ENCODE results near the gene SLC9A3.

Gene SLC9A3

DNA sequence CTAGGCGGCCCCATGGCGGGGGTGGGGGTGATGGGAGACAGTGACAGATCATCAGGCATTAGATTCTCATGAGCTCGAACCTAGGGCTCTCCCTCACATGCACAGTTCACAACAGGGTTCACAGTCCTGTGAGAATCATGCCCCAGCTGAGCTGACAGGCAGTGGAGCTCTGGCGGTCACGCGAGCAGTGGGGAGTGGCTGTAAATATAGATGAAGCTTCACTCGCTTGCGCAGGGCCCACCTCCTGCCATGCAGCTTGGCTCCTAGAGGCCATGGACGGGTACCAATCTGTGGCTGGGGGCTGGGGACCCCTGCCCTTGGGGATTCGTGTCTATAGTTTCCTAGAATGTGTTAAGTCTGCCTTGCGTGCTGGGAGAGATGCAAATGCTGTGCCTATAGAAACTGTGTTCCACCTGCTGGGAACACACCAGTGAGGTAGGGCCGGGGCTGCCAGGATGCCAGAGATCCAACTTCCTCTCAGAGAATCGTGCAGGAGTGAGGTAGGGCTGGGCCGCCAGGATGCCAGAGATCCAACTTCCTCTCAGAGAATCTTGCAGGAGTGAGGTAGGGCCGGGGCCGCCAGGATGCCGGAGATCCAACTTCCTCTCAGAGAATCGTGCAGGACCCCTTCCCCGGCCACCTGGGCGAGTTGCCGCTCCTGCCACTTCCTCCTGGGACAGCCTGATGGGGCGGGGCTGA lies 95.3 kb downstream of the SLC9A3 start:
- DNase-seq (ENCODE audit: low read depth), result no peak

DNA sequence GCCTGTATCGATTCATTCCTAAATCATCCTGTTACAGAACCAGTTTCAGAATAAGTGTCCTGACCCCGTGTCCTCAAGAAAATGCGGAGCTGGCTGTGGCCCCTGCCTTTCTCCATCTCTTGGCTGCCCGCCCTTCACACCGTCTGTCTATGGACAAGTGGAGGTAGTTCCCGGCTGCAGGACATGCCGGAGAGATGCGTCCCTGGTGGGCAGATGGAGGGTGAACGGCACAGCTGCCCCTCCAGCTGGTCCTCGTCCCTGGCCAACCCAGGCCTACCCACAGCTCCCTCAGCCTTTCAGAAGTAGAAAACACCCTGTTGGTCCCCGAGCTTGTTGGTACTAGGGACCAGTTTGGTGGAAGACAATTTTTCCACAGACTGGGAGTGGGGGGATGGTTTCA lies 96.0 kb downstream of the SLC9A3 start:
- DNase-seq (ENCODE audit: low read depth), result no peak

GRCh38 chr5:427415-428087 lies 96.7 kb downstream of the SLC9A3 start:
- DNase-seq (ENCODE audit: low read depth), result no peak

- DNase-seq (ENCODE audit: low read depth), result no peak
These were observed 97.8 kb downstream of the SLC9A3 start for GRCh38 chr5:426392-426976.

- no peak for DNase-seq (ENCODE audit: low read depth)
These were observed 98.5 kb downstream of the SLC9A3 start for GRCh38 chr5:425714-426113.

DNA sequence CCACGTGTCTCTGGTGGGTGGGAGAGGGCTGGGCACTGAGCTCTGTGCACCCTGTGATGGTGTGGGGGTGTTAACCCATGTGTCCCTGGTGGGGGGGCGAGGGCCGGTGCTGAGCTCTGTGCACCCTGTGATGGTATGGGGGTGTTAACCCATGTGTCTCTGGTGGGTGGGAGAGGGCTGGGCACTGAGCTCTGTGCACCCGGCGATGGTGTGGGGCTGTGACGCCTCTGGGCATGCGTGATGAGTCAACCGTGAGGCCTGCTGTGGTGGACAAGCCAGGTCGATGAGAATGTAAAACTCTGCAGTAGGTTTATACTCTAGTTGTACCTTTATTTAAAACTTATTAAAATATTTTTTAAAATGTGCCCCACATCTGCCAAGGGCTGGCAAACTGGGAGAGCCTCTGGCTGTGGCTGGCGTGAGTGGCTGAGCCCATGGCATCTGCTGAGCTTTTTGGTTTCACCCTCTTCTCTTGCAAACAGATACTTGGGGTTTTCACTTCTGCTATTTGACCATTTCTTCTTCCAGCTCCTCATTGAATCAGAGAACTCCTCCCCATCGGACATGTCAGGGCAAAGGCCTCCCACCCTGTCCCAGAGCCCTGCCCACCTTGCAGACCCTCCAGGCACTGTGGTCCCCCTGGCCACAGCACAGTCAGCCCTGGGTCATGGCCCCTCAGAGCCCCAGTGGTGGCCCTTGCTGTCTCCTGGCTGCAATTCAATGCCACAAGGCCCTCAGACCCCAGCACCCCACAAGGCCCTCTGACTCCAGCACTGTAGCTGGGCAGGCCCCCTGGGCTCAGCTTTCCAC lies 99.7 kb downstream of the SLC9A3 start:
- no peak for DNase-seq (ENCODE audit: low read depth)

DNA sequence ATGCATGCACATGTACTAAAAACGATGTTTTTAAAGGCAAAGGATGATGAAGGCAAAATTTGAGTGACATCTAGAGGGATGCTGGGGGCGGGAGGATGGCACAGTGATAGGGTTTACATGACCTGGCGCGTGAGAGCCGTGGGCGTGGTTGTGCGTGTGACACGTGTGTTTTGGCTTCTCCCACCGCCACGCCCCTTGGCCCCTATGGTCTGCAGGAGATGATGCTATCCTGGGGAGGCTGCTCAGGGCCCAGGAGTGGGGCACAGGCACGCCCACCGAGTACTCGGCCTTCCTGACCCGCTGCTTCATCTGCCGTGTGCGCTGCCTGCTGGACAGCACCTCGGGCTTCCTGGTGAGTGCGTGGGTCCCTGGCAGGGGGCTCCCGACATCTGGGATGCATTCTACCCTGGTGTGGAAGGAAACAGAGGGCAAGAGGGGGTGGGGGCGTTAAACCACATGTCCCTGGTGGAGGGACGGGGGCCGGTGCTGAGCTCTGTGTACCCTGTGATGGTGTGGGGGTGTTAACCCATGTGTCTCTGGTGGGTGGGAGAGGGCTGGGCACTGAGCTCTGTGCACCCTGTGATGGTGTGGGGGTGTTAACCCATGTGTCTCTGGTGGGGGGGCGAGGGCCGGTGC lies 100.5 kb downstream of the SLC9A3 start:
- DNase-seq (ENCODE audit: low read depth), result no peak

- no peak for DNase-seq (ENCODE audit: low read depth)
These were observed 101.0 kb downstream of the SLC9A3 start for GRCh38 chr5:423233-423565.

DNA sequence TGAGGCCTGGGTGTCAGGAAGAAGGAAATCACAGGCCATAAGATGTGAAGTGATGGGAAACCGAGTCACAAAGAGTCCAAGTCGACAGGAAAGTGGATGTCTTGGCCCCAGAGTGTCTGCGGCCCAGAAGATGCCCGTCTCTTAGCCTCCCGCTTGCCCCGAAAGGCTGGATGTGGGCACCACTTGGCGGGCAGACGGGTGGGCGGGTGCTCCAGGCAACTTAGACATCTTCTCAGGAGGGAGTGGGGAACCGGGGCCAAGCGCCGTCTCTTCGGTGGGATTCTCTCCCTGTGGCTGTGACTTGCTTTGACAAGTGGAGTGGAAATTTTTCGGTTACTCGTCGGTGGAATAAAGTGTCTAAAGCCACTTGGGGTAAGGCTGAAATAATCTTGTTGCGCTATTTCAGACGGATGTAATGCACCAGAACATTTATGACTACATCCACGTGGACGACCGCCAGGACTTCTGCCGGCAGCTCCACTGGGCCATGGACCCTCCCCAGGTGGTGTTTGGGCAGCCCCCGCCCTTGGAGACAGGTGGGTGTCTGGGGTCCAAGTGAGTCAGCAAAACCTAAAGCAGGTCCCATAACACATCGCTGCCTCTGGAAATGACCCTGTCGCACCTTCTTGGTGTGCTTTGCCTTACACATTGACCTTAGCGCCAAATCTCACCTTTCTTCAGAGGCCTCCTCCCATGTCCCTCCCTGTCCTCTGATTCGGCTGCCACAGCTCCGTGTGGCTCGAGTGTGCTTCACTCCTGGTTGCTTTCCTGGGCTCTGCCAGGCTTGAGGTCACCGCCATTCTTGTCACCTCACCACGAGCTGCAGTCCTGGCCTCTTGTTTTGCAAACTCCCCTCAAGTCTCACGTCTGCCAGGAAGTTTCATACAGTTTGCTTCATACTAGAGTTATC lies 101.7 kb downstream of the SLC9A3 start:
- no peak for DNase-seq (ENCODE audit: low read depth)

GRCh38 chr5:421901-422300 lies 102.3 kb downstream of the SLC9A3 start:
- DNase-seq (ENCODE audit: low read depth), result no peak

- DNase-seq (ENCODE audit: low read depth), result no peak
These were observed 102.9 kb downstream of the SLC9A3 start for GRCh38 chr5:421287-421880.

DNA sequence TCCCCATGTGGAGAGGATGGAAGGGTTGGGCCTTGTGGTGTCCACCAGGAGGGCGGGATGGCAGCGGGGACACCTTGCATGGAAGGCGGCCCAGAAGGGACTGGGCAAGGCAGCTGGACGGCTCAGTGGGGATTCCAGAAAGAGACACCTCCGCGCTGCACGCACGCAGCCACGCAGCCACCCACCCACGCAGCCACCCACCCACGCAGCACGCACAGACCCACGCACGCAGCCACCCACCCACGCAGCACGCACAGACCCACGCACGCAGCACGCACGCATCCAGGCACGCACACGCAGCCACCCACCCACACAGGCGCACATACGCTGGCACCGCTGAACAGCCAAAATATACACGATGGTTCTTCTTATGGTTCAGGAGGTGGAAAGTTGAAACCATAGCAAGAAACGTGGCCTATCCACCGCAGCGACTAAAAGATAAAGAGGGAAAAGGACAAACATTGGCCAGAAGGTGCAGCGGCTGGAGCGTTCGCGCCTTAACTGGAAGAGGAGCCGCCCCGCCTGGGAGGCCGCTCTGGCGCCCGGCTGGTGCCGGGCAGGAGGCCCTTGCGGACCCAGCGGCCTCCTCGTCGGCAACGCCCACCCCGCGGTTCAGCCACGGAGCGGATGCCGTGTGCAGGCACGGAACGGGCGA lies 103.5 kb downstream of the SLC9A3 start:
- DNase-seq (ENCODE audit: low read depth), result no peak
